Suprapubic skin (tissue), 4 donors: Measurements from ENCODE around the gene UBTD1. TPM values are rescaled to one million over a fixed set of nuclear protein-coding genes. Genes with fewer than 3 reads are reported as not detected.

Experiments used
- DNase-seq, 2 donors: peaks; one replicate each; pipeline ENCODE4 v3.0.0-alpha.2; 2019; ENCODE audit warnings: low spot score in 2 of 2
- H3K27ac ChIP-seq: fragments of 200-600 bp; sonication (generic); one replicate; pipeline ENCODE4 v1.5.1; 2019
- H3K27me3 ChIP-seq: fragments of 200-600 bp; sonication (generic); one replicate; pipeline ENCODE4 v1.5.1; 2019
- H3K36me3 ChIP-seq: fragments of 200-600 bp; sonication (generic); one replicate; pipeline ENCODE4 v1.5.1; 2019
- H3K4me1 ChIP-seq: fragments of 200-600 bp; sonication (generic); one replicate; pipeline ENCODE4 v1.5.1; 2019
- H3K4me3 ChIP-seq: fragments of 200-600 bp; sonication (generic); one replicate; pipeline ENCODE4 v1.5.1; 2019; ENCODE audit warnings: mild to moderate bottlenecking
- H3K9me3 ChIP-seq: fragments of 200-600 bp; sonication (generic); one replicate; pipeline ENCODE4 v1.5.1; 2019
- EP300 ChIP-seq: sonication (generic); formaldehyde crosslinking; IDR thresholded peaks from one replicate; pipeline ENCODE4 v1.6.1; 2017; ENCODE audit warnings: antibody characterized with exemption
- POLR2A ChIP-seq, 2 donors: fragments of 450-650 bp; IDR thresholded peaks; one replicate each; pipeline ENCODE4 v1.6.1; 2017; ENCODE audit warnings: antibody characterized with exemption in 2 of 2, mild to moderate bottlenecking in 2 of 2, moderate library complexity in 2 of 2
- POLR2AphosphoS5 ChIP-seq, 3 donors: sonication (generic); formaldehyde crosslinking; IDR thresholded peaks; one replicate each; pipeline ENCODE4 v1.6.1; 2017; ENCODE audit warnings: antibody characterized with exemption in 3 of 3
- WGBS: methylation state at CpG from one replicate; pipeline ENCODE4 v1.1.5; 2018; 5-methylcytosine and 5-hydroxymethylcytosine counted together
- total RNA-seq, 4 donors: library from RNA; depleted of rRNA; stranded (reverse); fragments of >200 nt; gene quantifications; one replicate each; pipeline ENCODE4 v1.1.0, GENCODE V29; 2016
- TF ChIP-seq, protein P1 (sequence below), 2 donors: fragments of 200-600 bp in 1 of 2; fragments of 450-650 bp in 1 of 2; sonication (generic) in 1 of 2; IDR thresholded peaks; one replicate each; pipeline ENCODE4 v1.5.1; 2016 to 2019; ENCODE audit warnings: antibody characterized with exemption in 2 of 2, mild to moderate bottlenecking in 1 of 2, moderate library complexity in 1 of 2

Gene UBTD1
- total RNA-seq, 4 donors from 2014 or later, result 15.2 to 50.8 (median 36.4) TPM

DNA sequence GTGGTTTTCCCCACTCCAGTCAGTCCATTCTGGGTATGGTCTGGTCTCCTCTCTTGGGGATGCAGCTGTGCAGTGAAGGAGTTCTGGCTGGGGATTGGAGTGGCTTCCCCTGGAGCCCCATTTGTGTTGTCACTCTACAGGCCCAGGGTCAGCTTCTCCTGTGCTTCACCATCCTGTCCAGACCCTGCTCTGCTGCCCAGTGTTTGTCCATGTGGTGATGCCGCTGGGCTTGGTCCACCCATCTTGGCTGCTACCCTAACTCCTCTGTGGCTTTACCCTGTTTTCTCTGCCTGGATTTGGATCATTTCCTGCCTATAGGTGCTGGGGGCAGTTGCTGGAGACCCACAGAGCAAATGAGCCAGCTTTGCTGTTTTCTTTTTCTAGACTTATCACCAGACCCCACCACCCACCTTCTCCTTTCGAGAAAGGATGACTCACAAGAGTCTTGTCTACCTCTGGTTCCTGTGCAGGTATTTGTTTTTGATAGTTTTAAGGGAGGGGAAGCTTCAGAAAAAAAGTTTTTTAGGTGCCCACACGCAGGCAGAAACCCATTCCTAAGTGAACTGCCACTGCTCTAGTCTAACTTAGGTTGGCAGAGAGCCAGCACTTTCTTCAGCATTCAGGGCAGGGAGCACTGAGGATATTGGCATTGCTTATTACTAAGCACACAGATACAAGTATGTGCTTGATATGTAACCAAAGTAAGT is 44.2 kb upstream of the UBTD1 start:
- no peak for DNase-seq
- H3K27ac ChIP-seq, result no peak overlapping the region

DNA sequence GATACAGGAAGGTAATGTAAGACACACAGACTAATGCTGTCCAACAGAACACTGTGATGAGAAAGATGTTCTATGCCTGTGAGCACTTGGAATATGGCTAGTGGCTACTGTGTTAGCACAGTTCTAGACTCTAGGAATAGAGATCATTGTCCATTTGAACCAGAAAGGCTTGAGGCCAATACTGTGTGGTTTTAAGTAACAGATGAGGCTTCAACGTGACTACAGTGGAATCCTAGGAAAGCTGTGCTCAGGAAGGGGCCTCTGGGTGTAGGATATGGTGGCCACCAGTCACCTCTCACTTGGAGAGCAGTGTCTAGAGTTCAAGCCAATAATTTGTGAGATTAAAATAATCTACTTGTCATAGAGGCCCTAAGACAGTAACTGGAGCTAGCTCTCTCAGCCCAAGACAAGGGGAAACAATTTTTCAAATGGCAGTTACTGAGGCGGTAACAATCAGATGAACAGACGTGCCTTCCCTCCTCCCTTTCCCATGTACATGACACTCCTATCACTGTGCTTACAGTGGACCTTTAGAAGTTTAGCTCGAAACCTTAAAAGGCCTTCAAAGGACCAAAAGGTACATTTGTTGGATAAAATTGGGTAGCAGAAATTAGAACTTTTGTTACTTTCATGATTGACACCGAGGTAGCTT is 42.6 kb upstream of the UBTD1 start:
- no peaks in the 10 kb centered on the region for H3K9me3 ChIP-seq
- peaks cover 81% of the 10 kb centered on the region for H3K36me3 ChIP-seq
- TF ChIP-seq EP300, result no peak
- no peak for TF ChIP-seq POLR2A (IDR thresholded peaks at IDR 0.05)
- no peak for TF ChIP-seq POLR2AphosphoS5 (IDR thresholded peaks at IDR 0.05)
- TF ChIP-seq, protein P1, sequence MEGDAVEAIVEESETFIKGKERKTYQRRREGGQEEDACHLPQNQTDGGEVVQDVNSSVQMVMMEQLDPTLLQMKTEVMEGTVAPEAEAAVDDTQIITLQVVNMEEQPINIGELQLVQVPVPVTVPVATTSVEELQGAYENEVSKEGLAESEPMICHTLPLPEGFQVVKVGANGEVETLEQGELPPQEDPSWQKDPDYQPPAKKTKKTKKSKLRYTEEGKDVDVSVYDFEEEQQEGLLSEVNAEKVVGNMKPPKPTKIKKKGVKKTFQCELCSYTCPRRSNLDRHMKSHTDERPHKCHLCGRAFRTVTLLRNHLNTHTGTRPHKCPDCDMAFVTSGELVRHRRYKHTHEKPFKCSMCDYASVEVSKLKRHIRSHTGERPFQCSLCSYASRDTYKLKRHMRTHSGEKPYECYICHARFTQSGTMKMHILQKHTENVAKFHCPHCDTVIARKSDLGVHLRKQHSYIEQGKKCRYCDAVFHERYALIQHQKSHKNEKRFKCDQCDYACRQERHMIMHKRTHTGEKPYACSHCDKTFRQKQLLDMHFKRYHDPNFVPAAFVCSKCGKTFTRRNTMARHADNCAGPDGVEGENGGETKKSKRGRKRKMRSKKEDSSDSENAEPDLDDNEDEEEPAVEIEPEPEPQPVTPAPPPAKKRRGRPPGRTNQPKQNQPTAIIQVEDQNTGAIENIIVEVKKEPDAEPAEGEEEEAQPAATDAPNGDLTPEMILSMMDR (IDR thresholded peaks at IDR 0.05), result no peak
- no peak for DNase-seq
- no peaks in the 10 kb centered on the region for H3K27me3 ChIP-seq
- 59% methylated on average over 5 of the region's 5 CpGs for WGBS
- H3K4me3 ChIP-seq, result no peak overlapping the region
- no peak overlapping the region for H3K27ac ChIP-seq
- H3K4me1 ChIP-seq, result peaks cover 19% of the 10 kb centered on the region

More for the DNA sequence above, 44.2 kb upstream of the UBTD1 start:
- Histone ChIP-seq H3K4me3 (no peak overlapping the region), H3K9me3 (no peaks in the 10 kb centered on the region), H3K4me1 (peaks cover 28% of the 10 kb centered on the region), H3K27me3 (no peaks in the 10 kb centered on the region), H3K36me3 (peaks cover 66% of the 10 kb centered on the region)
- no peak for TF ChIP-seq EP300
- no peak for TF ChIP-seq POLR2AphosphoS5 (IDR thresholded peaks at IDR 0.05)
- TF ChIP-seq, protein P1 (IDR thresholded peaks at IDR 0.05), result no peak
- TF ChIP-seq POLR2A (IDR thresholded peaks at IDR 0.05), result no peak
- WGBS, result 57% methylated on average over 3 of the region's 3 CpGs

DNA sequence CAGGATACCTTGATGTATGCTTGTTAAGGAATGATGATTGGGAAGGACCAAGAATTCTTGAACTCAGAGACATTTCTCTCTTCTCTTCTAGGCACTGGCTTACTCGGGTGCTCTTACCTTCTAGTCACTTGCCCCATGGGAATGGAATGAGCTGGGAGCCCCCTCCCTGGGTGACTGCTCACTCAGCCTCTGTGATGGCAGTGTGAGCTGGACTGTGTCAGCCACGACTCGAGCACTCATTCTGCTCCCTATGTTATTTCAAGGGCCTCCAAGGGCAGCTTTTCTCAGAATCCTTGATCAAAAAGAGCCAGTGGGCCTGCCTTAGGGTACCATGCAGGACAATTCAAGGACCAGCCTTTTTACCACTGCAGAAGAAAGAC is 42.0 kb upstream of the UBTD1 start:
- peaks cover 81% of the 10 kb centered on the region for H3K36me3 ChIP-seq
- WGBS, result 70% methylated on average over 3 of the region's 3 CpGs

DNA sequence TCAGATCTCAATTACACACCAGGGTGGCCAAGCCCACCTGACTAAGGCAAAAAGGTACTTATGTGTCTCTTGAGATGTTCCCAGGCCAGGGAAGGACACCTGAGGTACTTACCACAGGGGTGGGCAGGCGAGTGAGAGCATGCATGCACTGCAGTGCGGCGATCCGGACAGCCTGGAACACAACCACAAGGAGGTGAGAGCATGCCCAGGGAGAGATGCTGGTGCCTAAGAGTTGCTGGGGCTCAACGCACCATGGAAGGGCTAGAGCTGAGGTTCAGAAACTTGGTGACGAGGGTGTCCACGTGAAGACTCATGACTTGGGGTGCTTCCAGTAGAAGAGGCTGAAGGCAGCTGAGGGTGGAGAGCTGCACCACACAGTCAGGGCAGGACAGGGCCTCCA is 39.6 kb upstream of the UBTD1 start:
- WGBS, result 75% methylated on average over 7 of the region's 7 CpGs
- no peak for DNase-seq
- TF ChIP-seq, protein P1 (IDR thresholded peaks at IDR 0.05), result no peak
- no peak for TF ChIP-seq POLR2A (IDR thresholded peaks at IDR 0.05)
- no peak for TF ChIP-seq EP300
- no peak for TF ChIP-seq POLR2AphosphoS5 (IDR thresholded peaks at IDR 0.05)
- no peaks in the 10 kb centered on the region for H3K27me3 ChIP-seq
- H3K9me3 ChIP-seq, result no peaks in the 10 kb centered on the region
- peaks cover 14% of the 10 kb centered on the region for H3K4me1 ChIP-seq
- H3K36me3 ChIP-seq, result peaks cover 90% of the 10 kb centered on the region
- H3K27ac ChIP-seq, result no peak overlapping the region
- H3K4me3 ChIP-seq, result no peak overlapping the region

More for the DNA sequence above, 42.0 kb upstream of the UBTD1 start:
- Histone ChIP-seq H3K4me1 (peaks cover 13% of the 10 kb centered on the region), H3K9me3 (no peaks in the 10 kb centered on the region), H3K27ac (no peak overlapping the region), H3K4me3 (no peak overlapping the region), H3K27me3 (no peaks in the 10 kb centered on the region)
- no peak for DNase-seq
- TF ChIP-seq POLR2A (IDR thresholded peaks at IDR 0.05) (no peak), POLR2AphosphoS5 (IDR thresholded peaks at IDR 0.05) (no peak), EP300 (no peak)
- TF ChIP-seq, protein P1 (IDR thresholded peaks at IDR 0.05), result no peak

DNA sequence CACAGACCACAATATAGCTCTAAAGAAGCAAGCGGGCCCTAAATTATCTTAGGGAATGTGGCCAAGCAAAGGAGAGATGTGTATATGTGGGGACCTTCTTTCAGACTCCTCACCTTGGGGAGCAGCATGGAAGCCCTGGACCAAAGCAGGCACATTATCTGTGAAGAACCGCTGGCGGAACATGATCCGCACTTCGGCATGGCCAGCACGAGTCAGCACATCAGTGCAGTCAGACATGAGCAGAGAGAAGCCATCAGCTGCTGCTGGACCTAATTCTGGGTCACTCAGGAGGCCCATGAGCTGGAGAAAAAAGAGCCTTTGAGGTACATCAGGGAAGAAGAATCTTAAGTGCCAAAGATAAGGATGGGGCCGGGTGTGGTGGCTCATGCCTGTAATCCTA is 38.8 kb upstream of the UBTD1 start:
- H3K27ac ChIP-seq, result no peak overlapping the region
- WGBS, result 78% methylated on average over 7 of the region's 7 CpGs
- H3K4me3 ChIP-seq, result no peak overlapping the region
- no peak for DNase-seq
- H3K9me3 ChIP-seq, result no peaks in the 10 kb centered on the region
- H3K36me3 ChIP-seq, result peaks cover 97% of the 10 kb centered on the region
- H3K4me1 ChIP-seq, result peaks cover 11% of the 10 kb centered on the region
- H3K27me3 ChIP-seq, result no peaks in the 10 kb centered on the region
- TF ChIP-seq POLR2A (IDR thresholded peaks at IDR 0.05) (no peak), POLR2AphosphoS5 (IDR thresholded peaks at IDR 0.05) (no peak), EP300 (no peak)
- TF ChIP-seq, protein P1 (IDR thresholded peaks at IDR 0.05), result no peak
